GM23248 (cell line): ENCODE measurements around the gene SAMD14. TPM values are rescaled to one million over a fixed set of nuclear protein-coding genes. Genes with fewer than 3 reads are reported as not detected.

Source experiments
- DNase-seq: peaks from one replicate; pipeline ENCODE4 v3.0.0-alpha.2; 2015
- H2AFZ ChIP-seq: fragments of 200-600 bp; sonication (generic); 2 replicates; pipeline ENCODE4 v1.6.1; 2016; ENCODE audit warnings: antibody characterized with exemption
- H3F3A ChIP-seq: fragments of 200-600 bp; sonication (generic); 2 replicates; pipeline ENCODE4 v1.6.1; 2016; ENCODE audit warnings: mild to moderate bottlenecking, antibody characterized with exemption, mixed run types; ENCODE audit not compliant: insufficient read depth
- H3K27ac ChIP-seq: fragments of 200-600 bp; sonication (generic); 2 replicates; pipeline ENCODE4 v1.5.1; 2016; ENCODE audit warnings: mild to moderate bottlenecking
- H3K27me3 ChIP-seq: fragments of 200-600 bp; sonication (generic); replicated peaks from 2 replicates; pipeline ENCODE4 v1.6.1; 2016; ENCODE audit warnings: mild to moderate bottlenecking; ENCODE audit not compliant: insufficient read depth
- H3K36me3 ChIP-seq: fragments of 200-600 bp; sonication (generic); 2 replicates; pipeline ENCODE4 v1.6.1; 2016; ENCODE audit warnings: low read depth, mild to moderate bottlenecking
- H3K4me1 ChIP-seq: fragments of 200-600 bp; sonication (generic); 2 replicates; pipeline ENCODE4 v1.6.1; 2016; ENCODE audit warnings: mild to moderate bottlenecking; ENCODE audit not compliant: insufficient read depth
- H3K4me2 ChIP-seq: fragments of 200-600 bp; sonication (generic); one replicate; pipeline ENCODE4 v1.6.1; 2016; ENCODE audit warnings: mild to moderate bottlenecking; ENCODE audit not compliant: unreplicated experiment
- H3K4me3 ChIP-seq: fragments of 200-600 bp; sonication (generic); 2 replicates; pipeline ENCODE4 v1.5.1; 2016; ENCODE audit warnings: mild to moderate bottlenecking
- H3K79me2 ChIP-seq: fragments of 200-600 bp; sonication (generic); 2 replicates; pipeline ENCODE4 v1.6.1; 2016; ENCODE audit warnings: mild to moderate bottlenecking; ENCODE audit not compliant: insufficient read depth
- H3K9ac ChIP-seq: fragments of 200-600 bp; sonication (generic); 2 replicates; pipeline ENCODE4 v1.6.1; 2016; ENCODE audit warnings: mild to moderate bottlenecking
- H3K9me2 ChIP-seq: fragments of 200-600 bp; sonication (generic); 2 replicates; pipeline ENCODE4 v1.6.1; 2016; ENCODE audit warnings: mixed run types, mild to moderate bottlenecking, moderate library complexity; ENCODE audit not compliant: insufficient read depth
- H3K9me3 ChIP-seq: fragments of 200-600 bp; sonication (generic); one replicate; pipeline ENCODE4 v1.6.1; 2017; ENCODE audit warnings: low read depth
- H4K20me1 ChIP-seq: fragments of 200-600 bp; sonication (generic); 2 replicates; pipeline ENCODE4 v1.6.0; 2016; ENCODE audit not compliant: insufficient read depth
- EZH2 ChIP-seq: fragments of 200-600 bp; sonication (generic); IDR thresholded peaks from 2 replicates; pipeline ENCODE4 v1.6.1; 2018; ENCODE audit warnings: antibody characterized with exemption, mild to moderate bottlenecking; ENCODE audit not compliant: insufficient read depth, poor library complexity, severe bottlenecking
- EZH2phosphoT487 ChIP-seq: fragments of 200-600 bp; sonication (generic); IDR thresholded peaks from 2 replicates; pipeline ENCODE4 v1.6.1; 2018; ENCODE audit warnings: antibody characterized with exemption, moderate library complexity, mild to moderate bottlenecking, low read depth; ENCODE audit not compliant: insufficient read depth
- WGBS, 2 experiments: methylation state at CpG; one replicate each; pipeline ENCODE4 v1.1.6; 2015 to 2017; ENCODE audit warnings: low lambda C conversion rate in 2 of 2, low coverage in 1 of 2; ENCODE audit errors: missing lambda C conversion rate in 2 of 2; 5-methylcytosine and 5-hydroxymethylcytosine counted together
- in situ Hi-C: fragments of 300-500 bp; cut with MboI; formaldehyde crosslinking; loops from 2 replicates; pipeline ENCODE4 v1.15.0; 2020
- polyA plus RNA-seq: library from polyadenylated mRNA; unstranded; fragments of >200 nt; fragmentation: Nextera tagmentation; extraction: Ambion mirVana; gene quantifications from 2 replicates; pipeline ENCODE4 v1.2.1, GENCODE V29; 2016
- total RNA-seq: library from RNA; depleted of rRNA; stranded (reverse); fragments of >200 nt; shearing (Covaris generic); gene quantifications from 2 replicates; pipeline ENCODE4 v1.2.3, GENCODE V29; 2014

Gene SAMD14
- total and polyA plus RNA-seq, 2 experiments from 2014 or later, result 1.3 to 3.0 TPM

DNA sequence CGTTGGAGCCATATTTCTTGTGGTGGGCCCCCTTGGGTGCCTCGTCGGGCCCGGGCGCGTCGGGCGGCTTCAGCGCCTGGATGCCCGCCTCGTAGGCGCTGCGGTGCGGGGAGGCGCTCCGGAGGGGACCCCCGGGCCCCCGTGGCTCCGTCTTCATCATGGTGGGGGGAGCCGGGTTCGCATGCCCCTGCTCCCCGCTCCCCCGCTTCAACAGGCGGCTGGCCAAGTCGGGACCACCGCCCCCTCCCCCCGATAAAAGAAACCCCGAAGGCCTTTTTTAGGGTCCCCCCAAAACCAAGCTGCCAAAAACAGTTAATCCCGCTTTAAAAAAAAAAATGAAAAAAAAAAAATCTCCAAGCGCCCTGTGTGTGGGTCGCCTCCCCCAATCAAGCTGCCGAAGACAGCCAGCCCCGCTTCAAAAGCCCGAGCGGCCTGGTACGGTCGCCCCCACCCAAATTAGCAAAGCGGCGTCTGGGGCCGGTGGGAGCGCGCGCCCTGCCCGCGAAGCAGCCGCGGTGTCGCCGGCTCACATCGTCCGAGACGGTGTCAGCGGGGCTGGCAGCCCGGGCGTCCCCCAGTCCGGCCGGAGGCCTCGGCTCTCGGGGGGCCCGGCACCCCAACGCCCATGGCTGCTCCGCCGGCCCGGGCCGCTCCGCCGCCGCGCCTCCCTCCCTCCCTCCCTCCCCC lies 20.5 kb upstream of the SAMD14 start, which contains the start of gene PPP1R9B:
Gene PPP1R9B (minus strand): TSS at position 324 of the 687 bp plus-strand sequence. CDS start 164 bp downstream, at position 160.
- Histone ChIP-seq H4K20me1 (peaks cover 2% of the 10 kb centered on the region; the same call in 1 of the 2 replicates), H3F3A (peaks cover 23% of the 10 kb centered on the region), H3K9ac (peak within 1 kb of the TSS; percentile 98), H3K36me3 (no peaks in the 10 kb centered on the region), H3K9me2 (no peaks in the 10 kb centered on the region), H3K4me1 (peaks cover 44% of the 10 kb centered on the region), H3K4me3 (peak within 1 kb of the TSS; percentile 83), H3K79me2 (peaks cover 51% of the 10 kb centered on the region), H3K4me2 (peak within 1 kb of the TSS; percentile 97), H3K27ac (peak within 1 kb of the TSS; percentile 76), H2AFZ (peak within 1 kb of the TSS; percentile 63), H3K27me3 (no peaks in the 10 kb centered on the region), H3K9me3 (no peaks in the 10 kb centered on the region)
- 1% methylated on average over 41 to 57 of the region's 69 CpGs for WGBS, 2 experiments
- DNase-seq, result no peak
- TF ChIP-seq EZH2 (no peak), EZH2phosphoT487 (no peak)
- in situ Hi-C loops, result no loop called here

DNA sequence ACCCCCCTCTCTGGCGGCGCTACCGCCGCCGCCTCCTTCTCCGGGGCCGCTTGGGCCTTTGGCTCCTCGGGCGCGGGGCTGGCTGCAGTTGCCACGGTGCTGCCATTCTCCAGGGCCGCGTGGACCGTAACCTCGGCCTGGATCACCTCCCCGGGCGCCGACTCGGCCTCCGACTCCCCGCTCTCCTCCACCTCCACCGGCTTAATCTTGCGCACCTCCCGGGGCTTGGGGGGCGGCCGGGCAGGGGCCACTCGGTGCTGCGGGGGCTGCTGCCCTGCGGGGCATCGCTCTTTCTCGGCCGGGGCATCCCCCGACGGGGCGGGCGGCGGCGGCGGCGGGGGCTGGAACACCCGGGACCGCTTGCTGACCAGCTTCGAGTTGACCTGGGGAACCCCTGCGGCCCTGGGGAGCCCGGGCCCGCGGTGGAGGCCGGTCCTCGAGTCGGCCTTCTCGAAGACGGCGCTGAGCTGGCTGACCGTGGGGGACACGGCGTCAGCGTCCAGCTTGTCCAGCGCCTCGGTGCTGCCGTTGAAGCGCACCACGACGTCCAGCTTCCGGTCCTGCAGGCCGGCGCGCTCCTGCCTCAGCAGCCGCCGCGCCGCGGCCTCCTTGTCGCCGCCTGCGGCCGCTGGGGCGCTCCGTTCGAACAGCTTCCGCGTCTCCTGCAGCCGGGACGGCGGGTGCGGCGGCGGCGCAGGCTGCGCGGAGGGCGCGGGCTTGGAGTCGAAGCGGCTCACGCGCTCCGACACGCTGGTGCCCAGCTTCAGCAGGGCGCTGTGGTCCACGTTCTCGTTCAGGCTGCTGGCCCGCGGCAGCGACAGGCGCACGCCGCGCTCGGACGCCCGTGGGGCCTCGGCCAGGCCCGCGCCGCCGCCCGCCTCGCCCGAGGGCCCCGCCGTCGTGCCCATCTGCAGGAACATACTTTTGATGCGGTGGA lies 19.7 kb upstream of the SAMD14 start:
- TF ChIP-seq EZH2phosphoT487 (no peak), EZH2 (no peak)
- H3K27me3 ChIP-seq, result no peaks in the 10 kb centered on the region
- H4K20me1 ChIP-seq, result peaks cover 4% of the 10 kb centered on the region; the same call in 1 of the 2 replicates
- H3K9me3 ChIP-seq, result no peaks in the 10 kb centered on the region
- H3K4me2 ChIP-seq, result peak overlapping the region; percentile 81
- H3F3A ChIP-seq, result peaks cover 15% of the 10 kb centered on the region; the same call in 1 of the 2 replicates
- peaks cover 43% of the 10 kb centered on the region for H3K4me1 ChIP-seq
- H3K9me2 ChIP-seq, result no peaks in the 10 kb centered on the region
- DNase-seq, result peak; percentile 84
- H3K27ac ChIP-seq, result peak overlapping the region; percentile 76
- in situ Hi-C loops, result no loop called here
- H3K9ac ChIP-seq, result peak overlapping the region; percentile 98
- H3K36me3 ChIP-seq, result no peaks in the 10 kb centered on the region
- 1 to 2% methylated on average over 69 to 89 of the region's 123 CpGs for WGBS, 2 experiments
- H3K79me2 ChIP-seq, result peaks cover 60% of the 10 kb centered on the region
- no peak overlapping the region for H2AFZ ChIP-seq
- H3K4me3 ChIP-seq, result peak overlapping the region; percentile 83

GRCh38 chr17:50149091-50149416 lies 19.1 kb upstream of the SAMD14 start:
- 0 to 5% methylated on average over 9 to 27 of the region's 30 CpGs for WGBS, 2 experiments
- Histone ChIP-seq H4K20me1 (peaks cover 4% of the 10 kb centered on the region; the same call in 1 of the 2 replicates), H3K4me3 (peak overlapping the region; percentile 83), H3K9ac (peak overlapping the region; percentile 98), H3K4me2 (peak overlapping the region; percentile 81), H3K27me3 (no peaks in the 10 kb centered on the region), H3F3A (peaks cover 9% of the 10 kb centered on the region; the same call in 1 of the 2 replicates), H3K9me3 (no peaks in the 10 kb centered on the region), H3K36me3 (peaks cover under 1% of the 10 kb centered on the region; the same call in 1 of the 2 replicates), H3K4me1 (peaks cover 37% of the 10 kb centered on the region), H3K9me2 (no peaks in the 10 kb centered on the region), H2AFZ (no peak overlapping the region), H3K79me2 (peaks cover 66% of the 10 kb centered on the region), H3K27ac (peak overlapping the region; percentile 76)
- in situ Hi-C loops, result no loop called here
- no peak for TF ChIP-seq EZH2phosphoT487
- TF ChIP-seq EZH2, result no peak
- DNase-seq, result no peak
